Iris pigment epithelial cell (primary cell): ENCODE data around the gene NFASC.

ENCODE experiments used
- DNase-seq: peaks from one replicate; pipeline ENCODE4 v3.0.0-alpha.2; 2011; ENCODE audit warnings: low read depth

The NFASC gene

DNA sequence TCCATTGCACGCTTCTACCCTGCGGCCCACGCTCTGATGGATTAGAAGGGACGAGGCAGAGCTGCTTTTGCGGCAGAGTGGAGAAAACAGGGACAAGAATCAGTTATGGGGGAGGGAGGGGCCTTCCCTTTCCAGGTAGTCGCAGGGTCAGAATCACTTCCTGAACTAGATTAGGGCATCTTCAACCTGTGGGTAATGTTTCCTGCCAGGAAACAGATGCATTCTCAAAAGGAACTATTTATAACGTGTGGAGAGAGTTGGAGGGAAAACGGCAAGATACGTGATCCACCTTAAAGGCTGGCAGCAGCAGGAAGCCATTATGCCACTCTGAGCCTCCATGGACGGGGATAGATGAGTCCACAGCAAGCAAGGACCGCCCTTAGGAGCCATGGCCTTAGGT, 112.5 kb downstream of the NFASC start:
- no peak for DNase-seq

DNA sequence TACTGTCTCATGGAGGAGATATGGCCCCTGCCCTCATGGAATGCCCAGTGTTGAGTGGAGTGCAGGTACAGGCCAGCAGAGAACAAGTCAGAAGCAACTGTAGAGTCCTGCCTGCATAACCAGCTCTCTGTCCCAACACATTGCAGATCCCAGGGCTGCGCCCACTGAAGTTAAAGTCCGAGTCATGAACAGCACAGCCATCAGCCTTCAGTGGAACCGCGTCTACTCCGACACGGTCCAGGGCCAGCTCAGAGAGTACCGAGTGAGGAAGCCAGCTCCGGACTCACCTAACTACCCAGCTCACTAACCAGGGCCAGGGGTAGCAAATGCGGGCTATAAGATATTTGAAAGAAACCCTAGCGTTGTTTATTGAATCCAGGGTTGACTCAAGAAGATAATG, 113.2 kb downstream of the NFASC start:
- DNase-seq, result no peak

DNA sequence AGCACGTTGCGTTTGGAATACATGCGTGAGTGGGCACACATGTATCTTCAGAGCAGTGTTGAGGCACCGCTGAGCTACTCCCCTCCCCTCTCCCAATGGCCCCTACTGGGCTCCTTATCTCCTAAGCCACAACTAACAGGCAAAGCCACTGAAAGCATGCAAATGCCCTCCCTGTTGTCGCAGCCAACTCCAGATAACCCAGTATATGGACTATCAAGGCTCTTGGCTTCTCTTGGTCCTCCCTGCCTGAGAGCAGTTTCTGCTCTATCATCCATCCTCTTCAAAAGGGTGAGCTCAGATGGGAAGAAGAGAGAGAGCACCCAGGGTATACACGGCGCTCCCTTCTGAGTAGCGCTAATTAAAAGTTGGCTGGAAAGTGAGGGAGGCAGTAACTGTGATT, 113.8 kb downstream of the NFASC start:
- no peak for DNase-seq

DNA sequence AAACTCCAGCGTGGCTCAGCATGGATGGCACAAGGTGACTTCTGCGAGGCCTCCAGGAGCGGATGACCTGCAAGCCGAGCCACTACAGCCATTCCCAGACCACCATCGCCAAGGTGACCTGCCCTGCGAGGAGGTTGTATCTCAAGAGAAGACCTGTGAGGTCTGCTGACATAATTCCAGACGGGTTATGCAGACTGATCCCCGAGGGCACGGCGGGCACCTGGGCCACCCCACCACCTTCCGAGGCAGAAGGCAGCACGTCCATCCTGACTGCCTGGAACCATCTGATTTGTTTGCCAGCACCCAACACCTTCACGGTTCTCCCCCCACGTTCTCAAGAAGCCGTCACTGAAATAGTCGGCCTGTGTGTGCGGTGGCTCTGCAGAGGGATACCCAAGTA, 115.5 kb downstream of the NFASC start:
- no peak for DNase-seq

DNA sequence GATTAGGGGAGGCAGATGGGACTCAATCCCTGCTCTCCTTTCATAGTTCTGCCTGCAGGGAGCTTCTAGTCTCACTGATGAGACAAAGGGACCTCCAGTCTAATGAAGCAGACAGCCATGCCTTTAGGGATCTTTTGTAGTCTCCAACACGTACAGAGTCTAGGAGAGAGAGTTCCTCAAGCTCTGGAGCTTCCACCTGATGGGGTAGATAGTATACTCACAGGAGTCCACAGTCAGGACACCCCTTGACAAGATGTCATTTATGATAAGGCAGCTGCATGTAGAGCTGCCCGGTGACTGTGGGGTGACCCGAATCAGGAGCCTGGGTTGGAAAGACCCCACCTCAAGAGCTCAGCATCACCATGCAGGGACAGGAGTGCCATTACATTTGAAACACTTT, 117.0 kb downstream of the NFASC start:
- DNase-seq, result no peak

DNA sequence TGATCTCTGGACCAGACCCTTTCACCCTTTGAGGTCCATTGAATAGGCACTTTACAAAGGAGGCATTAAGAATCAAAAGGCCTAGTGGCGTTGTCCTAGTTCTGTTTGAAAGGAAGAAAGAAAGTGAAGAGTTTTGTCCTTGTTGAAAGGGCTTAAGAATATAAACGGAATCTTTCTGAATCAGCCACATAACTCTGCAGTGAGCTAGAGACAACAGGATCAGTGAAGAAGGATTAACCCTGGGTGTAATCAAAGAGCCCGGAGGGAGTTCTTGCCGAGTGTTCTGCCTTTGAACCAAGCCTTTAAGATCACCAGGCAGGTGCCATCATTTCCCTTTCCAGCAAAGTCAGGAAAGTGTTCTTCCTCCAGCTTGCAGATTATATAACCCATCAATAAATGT, 117.5 kb downstream of the NFASC start:
- no peak for DNase-seq

DNA sequence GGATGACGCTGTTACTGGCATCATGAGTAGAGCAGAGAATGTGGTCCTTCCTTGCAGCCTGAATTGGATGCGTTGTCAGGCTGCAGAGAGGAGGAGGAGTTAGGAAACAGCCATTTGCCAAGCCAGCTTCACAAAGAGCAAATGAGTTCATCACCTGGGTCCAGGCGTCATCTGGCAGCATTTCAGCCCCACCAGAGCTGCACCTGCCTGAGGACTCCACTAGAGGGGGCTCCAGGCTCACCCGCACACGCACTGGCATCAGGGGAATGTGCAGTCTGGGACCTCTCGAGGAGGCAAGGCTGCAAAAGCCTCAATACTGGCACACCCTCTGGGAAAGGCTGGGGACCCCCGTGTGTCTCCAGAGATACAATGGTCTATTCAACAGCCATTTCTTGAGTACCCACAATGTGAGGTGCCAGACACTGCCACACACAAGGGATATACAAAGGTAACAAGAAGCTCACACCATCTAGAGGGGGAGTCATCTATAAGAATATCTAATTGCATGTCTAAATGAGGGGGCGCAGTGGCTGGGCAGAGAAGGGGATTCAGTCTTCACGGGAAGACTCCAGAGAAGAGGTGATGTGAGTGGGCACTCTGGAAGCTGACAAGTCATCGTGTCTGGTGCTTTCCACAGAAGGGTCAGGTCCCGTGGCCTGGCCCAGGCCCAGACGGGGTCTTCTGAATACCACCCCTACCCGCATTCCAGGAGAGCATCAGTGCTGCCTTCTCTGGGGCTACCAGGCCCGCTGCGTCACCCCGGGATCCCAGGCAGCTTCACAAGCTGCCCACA, 118.8 kb downstream of the NFASC start:
- peak; percentile 72 for DNase-seq

DNA sequence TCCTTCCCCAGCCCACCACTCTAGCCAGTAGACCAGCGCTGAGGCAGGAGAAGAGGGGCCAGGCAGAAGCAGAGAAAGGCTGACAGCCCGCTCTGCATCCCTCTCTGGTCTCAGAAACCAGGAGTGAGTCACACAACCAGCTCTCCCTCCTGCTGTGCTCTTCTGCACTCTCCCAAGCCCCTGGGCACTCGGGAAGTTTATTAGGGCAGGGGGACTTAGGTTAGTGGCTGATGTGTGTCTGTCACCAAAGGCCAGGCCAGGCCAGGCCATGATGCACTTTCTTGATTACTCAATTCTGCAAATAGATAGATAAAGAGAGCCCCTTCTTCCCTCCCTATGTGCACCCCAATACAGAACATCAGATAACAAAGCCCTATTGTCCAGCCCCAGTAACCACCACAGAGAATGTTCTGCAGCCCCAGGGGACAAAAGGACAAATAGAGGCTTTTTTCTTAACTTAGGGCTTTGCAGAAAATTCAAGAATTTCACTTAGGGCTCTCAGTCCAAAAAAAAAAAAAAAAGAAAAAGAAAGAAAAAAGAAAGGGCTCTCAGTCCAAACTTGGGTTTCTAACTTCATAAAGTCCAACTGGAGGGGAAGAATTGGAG, 119.5 kb downstream of the NFASC start:
- DNase-seq, result no peak

DNA sequence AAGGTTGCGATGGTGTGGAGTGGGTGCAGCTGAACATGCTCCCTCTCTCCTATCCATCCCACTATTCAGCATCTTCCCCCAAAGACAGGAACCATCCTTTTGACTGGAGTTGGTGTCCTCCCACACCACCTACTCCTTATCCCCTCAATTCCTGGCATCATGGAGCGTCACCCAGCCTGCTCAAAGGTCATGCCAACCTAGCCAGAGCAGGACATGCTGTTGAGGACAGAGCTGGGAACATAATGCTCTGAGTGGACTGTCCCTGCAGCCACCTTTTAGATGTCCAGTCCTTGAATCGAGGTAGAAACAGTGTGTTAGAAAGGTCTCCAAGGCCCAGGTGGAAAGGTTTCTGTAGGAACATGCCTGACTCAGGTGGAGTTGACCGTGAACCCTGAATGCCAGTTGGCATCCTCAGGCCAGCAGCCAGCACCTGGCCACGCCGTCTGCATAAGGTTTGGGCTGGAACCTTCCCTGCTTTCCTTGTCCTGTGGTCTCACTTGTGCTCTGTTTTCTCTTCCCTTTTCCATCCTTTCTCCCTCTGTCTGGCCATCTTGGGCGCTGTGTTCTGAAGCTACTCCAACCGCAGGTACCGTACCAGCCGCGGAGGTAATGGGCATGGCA, 120.2 kb downstream of the NFASC start:
- no peak for DNase-seq

DNA sequence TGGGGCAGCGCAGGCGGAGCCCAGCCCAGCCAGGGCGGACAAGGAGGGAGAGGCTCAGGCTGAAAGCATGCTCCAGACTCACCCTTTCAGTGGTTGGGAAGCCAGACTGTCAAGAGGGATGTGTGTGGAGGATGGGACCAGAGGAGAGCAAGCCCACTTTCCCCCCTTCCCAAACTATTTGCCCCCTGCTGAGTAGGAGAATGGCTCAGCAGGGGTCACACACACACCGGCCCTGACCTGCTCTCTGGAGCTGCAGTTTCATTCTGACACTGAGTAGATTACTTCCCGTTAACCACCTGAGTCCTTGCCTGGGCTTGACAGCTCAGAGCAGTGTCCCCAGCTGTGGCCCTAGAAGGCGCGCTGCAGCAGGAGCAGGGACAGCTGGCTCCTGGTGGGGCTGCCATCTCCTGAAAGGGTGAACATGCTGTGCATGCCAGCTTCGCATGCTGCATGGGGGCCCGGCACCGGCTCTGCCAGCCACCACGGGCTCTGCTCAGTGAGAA, 120.7 kb downstream of the NFASC start:
- DNase-seq, result no peak

DNA sequence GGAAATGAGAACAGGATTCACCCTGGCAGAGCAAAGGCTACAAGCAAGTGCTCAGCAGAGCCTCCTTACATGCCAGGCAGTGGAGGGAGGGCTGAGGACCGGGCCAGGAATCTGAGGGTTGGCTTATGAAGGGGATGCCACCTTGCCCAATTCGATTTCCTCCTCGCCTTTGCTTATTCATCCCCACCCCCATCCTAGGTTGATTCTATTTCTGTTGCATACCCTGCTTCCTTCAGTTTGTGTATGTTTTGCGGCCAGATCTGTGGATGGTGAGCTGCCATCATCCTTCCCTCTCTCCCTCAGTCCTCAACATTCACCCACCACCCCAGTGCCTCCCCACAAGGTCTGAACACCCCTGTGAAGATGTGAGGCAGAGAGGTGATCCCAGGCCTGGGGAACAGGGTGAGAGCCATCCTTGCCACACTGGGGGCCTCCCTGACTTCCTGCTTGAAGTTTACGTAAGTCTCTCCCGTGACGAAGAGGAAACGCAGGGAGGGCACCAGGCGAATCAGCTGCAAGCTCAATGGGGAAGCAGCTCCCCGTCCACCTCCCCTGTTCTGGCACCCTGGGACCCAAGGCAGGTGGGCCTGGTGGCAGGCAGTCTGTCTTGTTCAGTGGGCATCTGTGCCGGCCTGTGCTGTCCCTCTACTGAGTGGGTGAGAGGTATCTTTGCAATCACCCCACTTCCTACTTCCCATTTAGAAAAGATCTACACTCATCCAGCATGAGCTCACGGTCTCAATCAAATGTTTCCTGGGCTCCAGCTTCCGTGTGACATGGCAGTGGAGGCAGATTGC, 121.7 kb downstream of the NFASC start:
- DNase-seq, result no peak

DNA sequence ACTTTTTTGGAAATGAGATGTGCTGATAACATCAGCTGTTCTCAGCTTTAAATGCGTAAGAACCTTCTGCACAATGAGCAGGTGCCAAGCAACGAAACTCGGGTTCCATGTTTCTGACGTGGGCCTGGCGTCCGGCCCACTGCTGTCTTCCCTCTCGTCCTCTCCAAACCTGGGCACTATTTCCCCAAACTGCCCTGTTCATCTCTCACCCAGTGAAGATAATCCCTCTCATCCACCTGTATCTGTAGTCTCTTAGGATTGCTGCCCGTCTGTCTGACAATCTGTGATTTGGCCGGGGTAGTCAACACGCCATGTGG, 122.3 kb downstream of the NFASC start:
- DNase-seq, result no peak

DNA sequence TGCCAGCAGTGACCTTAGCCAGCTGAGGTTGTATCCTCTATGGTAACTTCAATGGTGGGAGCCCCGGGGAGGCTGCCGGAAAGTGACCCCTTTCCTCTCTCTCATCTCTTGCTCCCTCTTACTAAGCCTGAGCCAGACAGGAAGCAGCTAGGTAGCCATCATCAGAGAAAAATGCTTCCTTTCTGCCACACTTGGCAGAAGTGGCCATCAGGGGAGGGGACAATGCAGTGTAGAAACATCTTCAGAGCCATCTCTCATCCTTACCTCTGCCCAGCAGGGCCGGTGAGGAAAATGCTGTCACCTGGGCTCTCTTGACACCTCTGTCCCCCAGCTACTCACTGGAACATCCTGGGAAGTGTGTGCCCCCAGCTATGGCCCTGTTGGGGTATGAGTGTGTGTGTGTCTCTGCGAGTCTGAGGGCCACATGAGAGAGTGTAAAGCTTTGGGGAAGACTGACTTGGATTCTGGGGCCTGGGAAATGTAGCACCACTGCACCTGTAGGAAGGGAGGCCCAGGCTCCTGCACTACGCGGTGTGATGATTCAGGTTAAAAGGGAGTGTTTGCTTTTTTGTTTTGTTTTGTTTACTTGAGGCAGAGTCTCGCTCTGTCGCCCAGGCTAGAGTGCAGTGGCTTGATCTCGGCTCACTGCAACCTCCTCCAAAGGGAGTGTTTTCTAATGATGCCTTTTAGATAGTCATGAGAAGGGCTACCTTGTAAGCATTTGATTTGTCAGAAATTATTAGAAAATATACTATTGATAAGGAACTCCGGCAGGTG, 123.6 kb downstream of the NFASC start:
- no peak for DNase-seq

DNA sequence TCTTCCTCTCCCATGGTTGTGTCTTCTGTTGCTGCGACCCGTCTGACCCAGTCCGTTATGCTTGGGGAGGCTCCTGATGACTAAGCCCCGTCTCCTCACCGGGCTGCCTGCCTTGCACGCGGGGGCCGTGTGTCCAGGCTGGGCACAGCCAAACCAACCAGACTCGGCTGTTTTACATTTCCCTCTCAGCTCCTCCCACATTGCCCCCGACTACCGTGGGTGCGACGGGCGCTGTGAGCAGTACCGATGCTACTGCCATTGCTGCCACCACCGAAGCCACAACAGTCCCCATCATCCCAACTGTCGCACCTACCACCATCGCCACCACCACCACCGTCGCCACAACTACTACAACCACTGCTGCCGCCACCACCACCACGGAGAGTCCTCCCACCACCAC, 126.3 kb downstream of the NFASC start:
- no peak for DNase-seq

DNA sequence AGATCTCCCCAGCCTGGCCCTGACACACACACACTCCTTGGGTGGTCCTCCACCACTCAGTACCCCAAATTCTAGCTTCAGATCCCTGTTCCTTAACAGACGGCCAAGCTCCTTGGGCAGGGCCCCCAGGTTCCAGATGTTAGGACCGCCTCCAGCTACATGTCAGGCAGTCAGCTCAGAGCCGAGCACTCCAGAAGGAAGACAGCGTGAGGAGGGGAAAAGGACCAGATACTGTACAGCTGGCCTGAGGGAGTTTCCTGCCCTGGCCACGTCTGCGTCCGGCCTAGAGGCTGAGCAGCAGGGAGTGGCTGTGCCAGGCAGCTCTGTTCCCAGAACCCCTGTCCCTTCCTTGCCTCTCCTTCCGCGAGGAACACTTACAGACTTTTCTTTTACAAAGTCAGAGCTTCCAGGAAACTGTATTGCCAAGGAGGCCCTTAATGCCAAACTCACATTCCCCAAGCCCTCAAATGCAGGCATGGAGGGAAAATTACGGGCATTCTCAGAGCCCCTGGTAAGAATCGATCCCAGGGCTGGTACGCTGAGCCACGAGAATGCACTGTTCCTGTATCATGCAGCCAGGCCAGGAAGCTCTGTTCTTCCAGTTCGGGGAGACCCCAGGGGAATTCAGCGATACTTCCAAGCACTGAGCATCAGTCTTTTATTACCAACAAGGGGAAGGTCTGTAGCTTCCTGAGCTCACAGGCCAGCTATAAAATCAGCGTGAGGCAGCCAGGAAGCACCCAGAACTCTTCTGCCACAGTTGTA, 127.1 kb downstream of the NFASC start:
- DNase-seq, result no peak

DNA sequence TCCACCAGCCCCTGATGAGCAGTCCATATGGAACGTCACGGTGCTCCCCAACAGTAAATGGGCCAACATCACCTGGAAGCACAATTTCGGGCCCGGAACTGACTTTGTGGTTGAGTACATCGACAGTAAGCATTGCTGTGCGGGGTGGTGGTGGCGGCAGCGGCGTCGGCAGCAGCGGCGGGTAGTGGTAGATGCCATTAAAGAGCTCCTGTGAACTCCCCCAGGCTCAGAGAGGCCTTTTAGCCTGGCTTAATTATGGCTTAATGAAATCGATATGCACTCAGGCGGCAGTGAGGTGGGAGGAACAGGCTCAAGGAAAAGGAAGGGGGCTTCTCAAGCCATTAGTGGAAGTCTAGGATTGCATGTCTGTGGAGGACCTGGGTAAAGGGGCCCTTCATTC, 130.5 kb downstream of the NFASC start:
- DNase-seq, result no peak

DNA sequence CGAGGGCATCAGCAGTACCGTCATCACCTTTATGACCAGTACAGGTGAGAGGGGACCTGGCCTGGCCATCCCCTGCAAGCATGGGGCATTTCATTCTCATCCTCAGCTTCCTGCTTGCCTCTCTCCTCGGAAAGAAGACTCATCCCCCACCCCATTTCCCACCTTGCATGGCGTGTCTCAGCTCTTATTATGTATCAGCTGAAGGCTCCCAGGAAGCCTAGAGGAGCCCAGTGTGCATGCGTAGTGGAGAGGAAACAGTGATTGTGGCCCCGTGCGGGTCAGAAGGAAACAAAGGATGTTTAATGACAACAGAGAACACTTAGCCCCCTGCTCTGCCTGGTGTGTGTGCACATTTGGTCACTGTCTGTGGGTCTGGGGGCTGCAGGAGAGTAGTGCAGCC, 132.0 kb downstream of the NFASC start:
- no peak for DNase-seq

DNA sequence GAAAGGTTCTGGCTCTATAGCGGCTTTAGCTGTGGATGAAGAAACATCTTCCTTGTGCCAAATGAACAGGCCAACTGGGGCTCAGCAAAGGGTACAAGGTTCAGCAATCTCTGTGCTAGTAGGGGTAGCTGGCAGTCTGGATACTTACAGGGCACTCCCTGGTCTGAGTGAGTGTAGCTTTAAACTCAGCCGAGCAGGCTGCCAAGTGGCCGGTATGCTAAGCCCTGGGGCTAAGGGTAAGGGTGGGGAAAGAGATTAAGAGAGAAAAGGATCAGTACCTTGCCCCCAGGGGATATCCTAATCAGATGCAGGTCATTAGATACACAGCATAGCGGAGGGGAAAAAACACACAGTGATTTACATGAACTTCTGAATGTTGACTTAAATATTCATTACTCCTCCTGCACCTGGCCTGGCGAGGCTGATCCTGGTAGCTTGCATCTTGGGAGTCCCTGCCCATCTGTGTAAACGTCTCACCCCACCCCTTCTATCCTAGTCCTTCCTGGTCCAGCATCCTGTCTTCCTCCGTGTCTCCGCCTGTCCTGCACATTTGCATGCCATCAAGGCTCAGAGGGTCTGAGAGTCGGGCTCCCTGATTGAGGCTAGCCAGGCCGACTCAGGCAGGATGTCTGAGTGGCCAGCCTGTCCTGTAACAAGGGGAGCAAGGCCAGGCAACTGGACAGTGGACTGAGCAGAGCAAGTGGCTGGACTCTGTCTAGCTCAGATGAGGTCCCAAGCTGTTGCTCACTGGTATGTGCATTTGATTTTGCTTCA, 132.9 kb downstream of the NFASC start:
- DNase-seq, result no peak

DNA sequence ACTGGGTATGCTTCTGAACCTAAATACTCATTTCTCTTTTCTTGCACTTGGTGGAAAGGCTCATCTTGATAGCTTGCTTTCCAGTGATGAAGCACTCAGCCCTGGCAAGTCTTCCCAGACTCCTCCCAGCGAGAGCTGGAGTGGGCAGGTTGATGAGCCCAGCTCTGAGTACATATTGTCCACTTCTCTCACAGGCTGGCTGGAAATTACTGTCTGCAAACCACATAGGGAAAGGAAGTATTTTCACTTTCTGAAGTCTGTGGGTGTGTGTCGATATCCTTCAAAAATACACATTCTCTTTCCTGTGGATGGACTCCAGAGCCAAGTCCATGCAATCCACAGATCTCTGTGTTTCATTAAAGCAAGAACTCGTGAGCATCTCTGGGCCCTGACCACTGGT, 133.7 kb downstream of the NFASC start:
- DNase-seq, result no peak

DNA sequence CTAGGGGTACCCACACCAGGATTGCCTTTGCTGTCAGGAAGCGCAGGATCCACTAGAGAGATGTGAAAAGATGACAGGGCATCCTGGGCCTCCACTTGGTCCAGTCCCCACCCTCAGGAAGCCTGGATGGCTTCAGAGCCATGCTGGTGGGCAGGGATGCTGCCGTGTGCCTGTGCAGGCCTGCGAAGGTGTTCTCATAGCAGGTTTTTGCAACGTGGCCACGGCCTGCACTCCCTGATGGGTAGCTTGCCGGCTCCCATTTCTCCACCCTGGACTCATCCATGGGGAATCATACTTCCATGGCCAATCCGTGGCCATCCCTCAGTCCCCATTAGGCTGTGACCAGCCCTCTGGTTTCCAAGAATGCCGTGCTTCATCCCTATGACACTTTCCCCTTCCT, 138.2 kb downstream of the NFASC start:
- no peak for DNase-seq
